SHP77 (cell line): Measurements from ENCODE around the gene EZH1.
"Not testable (repeated sequence)": the region's sequence is repeated elsewhere in the genome, so short reads cannot be mapped to it uniquely, and the experiment has no call there.

Experiments
- DNase-seq, 2 experiments: peaks; one replicate each; lab custom pipeline; 2025; lab: John Stamatoyannopoulos, UW

Gene EZH1

DNA sequence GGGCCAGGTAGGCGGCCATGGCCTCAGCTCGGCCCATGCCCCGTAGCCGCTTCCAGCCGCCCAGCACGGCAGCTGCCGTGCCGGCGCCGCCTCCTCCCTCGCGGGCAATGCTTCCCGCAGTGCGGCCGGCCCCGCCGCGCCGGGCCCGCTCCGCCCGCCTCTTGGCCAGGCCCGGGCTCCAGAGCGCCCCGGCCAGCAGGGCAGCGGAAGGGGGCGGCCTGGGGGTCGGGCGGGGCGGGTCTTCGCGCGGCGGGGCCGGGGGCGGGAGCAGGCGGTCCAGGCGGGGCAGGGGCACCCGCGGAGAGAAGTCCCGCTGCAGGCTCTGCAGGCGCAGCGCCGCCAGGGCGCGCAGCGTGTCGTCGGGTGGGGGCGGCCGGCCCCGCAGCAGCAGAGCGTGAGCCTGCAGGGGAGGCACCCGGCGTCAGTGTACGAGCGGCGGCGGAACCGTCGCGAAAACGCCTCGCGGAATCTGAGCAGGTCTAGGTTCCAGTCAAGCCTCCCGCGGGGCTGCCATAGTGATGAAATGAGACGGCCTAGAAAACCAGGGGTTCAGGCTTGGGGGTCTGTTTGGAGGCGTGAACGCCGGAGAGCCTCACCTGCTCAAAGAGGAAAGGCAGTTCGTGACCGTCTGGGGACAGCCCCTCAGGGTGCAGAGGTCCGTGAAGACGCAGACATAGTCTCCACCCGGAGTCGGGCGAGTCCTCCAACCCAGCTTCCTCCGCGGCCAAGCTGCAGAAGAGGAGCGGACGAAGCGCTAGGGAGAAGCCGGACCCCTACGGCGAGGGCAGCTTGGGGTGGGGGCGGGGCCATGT, 74.7 kb downstream of the EZH1 start:
- DNase-seq, result no peak

DNA sequence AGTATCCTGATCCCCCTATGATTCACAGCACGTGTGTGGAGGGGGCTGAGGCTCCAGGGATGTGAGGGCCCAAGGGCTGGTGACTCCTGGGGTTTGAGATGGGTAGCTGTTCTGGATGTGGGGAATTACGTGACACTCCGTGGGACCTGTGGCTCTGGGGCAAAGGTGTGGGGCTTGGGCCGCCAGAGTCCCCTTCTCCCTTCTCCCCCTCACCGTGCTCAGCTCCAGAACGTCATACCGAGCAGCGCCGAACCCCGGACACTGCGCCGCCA, 75.2 kb downstream of the EZH1 start:
- DNase-seq, result no peak

DNA sequence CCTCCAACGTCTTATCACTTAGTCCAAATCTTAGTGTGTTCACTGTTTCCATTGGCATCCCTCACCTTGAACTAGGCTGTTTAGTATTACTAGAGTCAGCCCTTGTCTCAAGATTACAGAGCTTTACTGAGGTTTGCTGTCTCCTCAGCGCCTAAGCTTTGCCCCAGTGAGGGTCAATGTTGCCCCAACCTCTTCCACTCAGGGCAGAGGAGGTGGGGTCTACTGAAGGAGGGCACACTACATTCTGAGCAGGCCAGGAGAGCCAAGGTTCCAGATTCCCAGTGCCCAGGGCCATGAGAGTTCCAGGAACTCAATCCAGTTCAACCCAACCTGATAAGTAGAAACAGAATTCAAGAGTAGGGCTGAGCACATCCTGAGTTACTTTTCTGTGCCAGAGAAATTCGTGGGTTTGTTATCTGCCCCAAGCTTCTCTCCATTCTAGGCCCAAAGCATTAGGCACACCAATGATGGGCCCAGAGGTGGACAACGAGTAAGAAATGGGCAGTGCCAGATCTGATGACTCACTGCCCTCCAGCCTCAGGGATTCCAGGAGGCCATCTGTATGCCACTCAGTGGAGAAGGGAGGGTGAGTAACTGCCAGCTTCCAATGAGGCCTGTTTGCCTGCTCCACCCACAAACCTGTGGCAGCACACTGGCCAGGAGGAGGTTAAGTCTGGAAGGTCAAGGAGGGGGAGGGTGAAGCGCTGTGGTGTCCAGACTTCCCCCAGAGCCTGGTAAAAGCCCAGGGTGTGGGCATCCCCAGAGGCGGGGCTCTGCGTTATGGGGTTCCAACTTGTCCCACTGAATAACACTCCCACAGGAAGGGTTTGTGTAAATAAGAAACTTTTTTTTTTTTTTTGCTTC, 77.5 kb downstream of the EZH1 start:
- peak in 1 of 2 experiments; percentile 17 for DNase-seq

DNA sequence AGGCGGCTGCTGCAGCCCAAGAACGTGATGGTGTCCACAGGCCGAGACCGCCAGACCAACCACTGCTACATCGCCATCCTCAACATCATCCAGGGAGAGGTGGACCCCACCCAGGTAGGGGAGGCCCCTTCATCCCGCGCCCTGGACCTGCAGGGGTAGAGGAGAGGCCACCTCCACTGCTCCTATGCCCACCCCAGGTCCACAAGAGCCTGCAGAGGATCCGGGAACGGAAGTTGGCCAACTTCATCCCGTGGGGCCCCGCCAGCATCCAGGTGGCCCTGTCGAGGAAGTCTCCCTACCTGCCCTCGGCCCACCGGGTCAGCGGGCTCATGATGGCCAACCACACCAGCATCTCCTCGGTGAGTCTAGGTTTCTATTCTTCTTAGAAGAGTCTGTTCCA, 78.7 kb downstream of the EZH1 start:
- not testable (repeated sequence) for DNase-seq

DNA sequence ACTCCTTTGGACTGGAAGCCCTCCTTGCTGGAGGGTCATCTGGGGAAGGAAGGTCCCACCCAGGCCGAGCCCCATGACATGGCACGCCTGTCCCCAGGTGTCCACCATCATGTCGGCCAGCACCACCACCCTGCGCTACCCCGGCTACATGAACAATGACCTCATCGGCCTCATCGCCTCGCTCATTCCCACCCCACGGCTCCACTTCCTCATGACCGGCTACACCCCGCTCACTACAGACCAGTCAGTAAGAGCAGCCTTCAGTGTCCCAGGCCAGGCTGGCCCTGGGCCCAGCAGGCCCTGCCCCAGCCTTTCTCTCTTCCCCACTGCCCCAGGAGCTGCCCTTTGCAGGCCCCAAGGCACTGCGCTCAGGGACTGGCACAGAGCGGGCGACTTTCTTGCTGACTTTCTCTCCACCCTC, 79.2 kb downstream of the EZH1 start:
- no peak for DNase-seq

DNA sequence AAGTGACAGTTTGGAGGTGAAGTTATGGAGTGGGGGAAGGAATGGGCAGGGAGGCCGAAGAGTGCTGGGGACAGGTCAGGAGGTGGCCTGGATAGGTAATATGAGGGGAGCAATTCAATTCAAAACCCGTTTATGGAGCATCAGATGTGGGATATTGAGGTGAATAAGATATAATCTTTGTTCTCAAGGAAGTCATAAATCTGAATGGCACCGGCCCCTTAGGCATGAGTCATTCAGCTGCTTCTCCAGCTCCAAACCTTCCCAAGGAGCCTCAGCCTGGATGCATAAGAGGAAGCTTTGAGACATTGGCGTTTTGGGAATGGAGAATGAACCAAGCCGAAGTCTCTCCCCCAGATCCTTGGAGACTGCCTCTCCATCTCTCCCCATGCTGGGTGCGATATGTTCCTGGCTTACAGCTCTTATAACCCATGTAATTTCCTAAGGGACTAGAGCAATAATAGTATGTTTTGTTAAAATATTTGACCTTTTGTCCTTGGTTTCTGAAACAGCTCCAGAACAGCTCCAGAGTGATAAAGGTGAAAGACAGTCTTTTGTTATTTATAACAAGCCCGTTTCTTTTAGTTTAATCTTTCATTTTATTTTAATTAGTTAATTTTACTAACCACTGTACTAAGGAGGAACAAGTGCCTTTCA, 84.0 kb downstream of the EZH1 start:
- no peak for DNase-seq

DNA sequence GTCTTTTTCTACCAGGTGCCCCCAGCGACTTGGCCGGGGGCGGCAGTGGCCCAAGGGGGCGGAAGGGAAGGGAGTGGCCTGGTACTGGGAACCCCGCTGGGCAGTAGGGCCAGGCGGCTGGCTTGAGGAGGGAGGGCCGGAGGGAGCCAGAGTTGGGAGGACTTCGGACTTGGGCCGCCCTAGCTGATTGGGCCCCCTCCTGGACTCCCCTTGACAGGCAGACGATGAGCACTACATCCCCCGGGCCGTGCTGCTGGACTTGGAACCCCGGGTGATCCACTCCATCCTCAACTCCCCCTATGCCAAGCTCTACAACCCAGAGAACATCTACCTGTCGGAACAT, 84.9 kb downstream of the EZH1 start:
- not testable (repeated sequence) for DNase-seq

DNA sequence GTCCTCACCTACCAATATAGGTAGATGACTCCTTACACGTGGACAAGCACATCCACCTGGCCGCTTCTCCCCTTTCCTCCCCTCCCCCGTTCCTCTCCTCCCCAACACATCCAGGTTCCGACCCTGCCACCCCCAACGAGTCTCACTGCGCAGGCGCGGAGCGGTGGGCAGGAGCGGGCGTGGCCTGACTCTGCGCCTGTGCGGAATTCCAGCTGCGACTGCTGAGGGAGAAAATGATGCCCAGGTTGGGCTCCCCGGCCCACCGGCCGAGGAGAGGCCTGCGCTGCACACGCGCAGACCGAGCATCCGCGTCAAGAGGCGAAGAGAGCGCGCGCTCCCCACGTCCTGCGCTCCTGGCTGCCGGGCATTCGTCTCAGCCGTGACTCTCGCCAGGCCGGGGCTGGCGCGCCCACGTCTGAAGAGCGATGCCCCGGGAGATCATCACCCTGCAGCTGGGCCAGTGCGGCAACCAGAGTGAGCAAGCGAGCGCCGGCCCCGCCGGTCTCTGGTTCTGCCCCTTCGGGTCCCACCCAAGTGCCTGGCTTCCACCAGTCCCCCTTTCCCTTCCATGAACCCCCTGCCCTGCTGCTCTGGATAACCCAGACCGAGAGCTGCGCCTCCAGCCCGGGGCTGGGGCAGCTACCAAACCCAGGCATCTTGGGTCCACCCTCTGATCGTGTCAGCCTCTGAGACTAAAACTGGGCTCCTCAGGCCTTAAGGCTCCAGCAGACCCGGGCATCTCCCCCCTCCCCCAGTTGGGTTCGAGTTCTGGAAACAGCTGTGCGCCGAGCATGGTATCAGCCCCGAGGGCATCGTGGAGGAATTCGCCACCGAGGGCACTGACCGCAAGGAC, 85.5 kb downstream of the EZH1 start, which contains the start of gene TUBG2:
Gene TUBG2 (plus strand): TSS at position 206 of the 853 bp plus-strand sequence. CDS start 220 bp downstream, at position 426.
- DNase-seq, result peak; percentile 91 to 93

DNA sequence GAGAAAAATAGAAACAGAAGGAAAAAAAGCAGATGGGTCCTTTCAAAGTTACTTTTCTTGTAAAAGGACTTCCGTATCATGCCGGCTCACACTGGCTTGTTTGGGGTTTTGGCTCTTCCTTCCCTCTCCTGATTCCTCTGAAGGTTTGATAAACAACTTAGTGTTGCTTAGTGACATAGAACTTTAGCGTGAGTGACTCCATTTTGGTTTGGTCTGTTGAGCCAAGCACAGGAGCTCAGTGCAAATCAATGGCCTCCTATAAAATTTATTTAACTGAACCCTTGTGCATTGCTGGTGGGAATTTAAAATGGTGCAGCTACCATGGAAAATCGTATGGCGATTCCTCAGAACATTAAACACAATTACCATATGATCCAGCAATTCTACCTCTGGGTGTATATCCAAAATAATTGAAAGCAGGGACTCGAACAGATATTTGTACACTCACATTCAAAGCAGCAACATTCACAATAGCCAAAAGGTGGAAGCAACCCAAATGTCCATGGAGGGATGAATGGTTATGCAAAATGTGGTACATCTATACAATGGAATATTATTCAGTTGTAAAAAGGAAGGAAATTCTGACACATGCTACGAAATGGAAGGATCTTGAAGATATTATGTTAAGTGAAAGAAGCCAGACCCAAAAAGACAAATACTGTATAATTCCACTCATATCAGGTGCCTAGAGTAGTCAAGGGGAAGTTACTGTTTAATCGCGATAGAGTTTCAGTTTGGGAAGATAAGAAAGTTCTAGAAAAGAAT, 86.8 kb downstream of the EZH1 start:
- DNase-seq, result no peak

DNA sequence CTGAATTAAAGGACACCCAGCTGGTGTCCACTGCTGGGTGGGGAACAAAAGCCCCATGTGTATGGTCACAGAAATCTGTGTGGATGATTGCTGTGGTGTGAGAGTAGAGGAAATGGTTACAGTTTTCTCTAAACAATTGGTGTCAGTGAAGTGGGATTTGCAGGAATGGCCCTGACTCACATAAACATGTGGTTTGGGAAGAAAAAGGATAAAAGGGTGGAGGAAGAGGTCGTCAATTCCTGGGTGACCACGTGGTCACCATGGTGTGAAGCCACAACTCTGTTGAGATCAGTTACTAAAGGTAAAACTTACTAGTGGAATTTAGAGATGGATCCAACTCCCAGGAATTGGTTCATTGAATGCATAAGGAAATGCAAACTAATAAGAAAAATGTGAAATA, 89.3 kb downstream of the EZH1 start:
- DNase-seq, result no peak

DNA sequence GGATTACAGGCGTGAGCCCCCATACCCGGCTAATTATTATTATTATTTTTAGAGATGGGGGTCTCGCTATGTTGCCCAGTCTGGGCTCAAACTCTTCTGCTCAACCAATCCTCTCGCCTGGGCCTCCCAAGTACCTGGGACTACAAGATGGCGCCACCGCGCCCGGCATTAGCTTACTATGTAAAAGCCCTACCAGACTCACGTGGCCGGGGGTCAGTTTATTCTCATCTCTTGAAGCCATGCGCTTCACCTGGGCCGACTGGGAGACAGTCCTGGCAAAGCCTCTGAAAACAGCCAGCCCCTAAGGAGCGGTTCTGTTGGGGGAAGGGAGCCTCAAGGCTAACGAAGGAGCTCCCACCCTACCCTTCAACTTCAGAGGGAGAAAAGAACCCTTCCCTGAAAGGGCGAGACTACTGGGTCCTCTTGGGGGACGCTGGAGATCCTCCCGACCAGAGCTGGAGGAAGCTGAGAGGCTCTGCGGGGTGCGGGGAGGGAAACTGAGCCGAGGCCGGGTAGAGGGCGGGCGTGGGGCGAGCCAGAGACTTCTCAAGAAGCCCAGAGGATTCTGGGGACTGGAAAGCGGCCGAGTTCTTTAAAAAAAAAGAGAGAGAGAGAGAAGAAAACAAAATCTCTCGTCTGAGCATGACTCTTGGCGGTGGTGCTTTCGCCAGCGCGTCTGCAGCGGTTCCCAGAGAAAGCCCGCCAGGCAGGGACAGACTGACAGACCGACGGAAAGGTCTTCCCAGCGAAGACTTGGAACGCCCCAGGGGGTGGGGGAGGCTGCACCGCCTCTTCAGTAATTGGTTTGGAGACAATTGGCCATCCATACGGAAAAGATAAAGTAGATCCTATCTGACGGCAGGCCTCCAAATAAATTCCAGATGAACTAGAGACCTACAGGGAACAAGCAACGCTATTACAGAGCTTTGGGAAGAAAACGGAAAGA, 91.4 kb downstream of the EZH1 start:
- no peak for DNase-seq

DNA sequence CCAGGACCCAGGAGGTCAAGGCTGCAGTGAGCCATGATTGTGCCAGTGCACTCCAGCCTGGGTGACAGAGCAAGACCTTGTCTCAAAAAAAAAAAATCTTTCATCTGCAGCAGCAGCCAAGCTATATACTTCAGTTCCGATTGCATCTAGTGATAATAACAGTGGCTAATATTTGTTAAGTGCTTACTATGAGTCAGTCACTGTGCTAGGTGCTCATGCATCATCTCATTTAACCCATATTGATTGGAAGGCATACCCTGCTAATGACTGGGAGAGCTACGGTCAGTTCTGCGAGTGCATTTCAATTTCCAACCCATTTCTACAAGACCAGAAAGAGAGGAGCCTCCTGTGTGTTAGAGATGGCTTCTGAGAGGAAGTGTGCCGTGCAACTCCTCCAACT, 93.4 kb downstream of the EZH1 start:
- no peak for DNase-seq
